GM12875 (cell line): ENCODE data around the gene FKBP4.

Source experiments
- H3K4me3 ChIP-seq: one replicate; pipeline ENCODE4 v1.5.1; 2011; ENCODE audit warnings: low read depth, low read length, control low read depth
- TF ChIP-seq, protein P1 (sequence below): IDR thresholded peaks from 2 replicates; pipeline ENCODE4 v1.5.1; 2011; ENCODE audit warnings: low read depth, mild to moderate bottlenecking, control low read depth, inconsistent platforms, low read length, moderate library complexity, borderline replicate concordance; ENCODE audit not compliant: insufficient read depth

Gene FKBP4, protein sequence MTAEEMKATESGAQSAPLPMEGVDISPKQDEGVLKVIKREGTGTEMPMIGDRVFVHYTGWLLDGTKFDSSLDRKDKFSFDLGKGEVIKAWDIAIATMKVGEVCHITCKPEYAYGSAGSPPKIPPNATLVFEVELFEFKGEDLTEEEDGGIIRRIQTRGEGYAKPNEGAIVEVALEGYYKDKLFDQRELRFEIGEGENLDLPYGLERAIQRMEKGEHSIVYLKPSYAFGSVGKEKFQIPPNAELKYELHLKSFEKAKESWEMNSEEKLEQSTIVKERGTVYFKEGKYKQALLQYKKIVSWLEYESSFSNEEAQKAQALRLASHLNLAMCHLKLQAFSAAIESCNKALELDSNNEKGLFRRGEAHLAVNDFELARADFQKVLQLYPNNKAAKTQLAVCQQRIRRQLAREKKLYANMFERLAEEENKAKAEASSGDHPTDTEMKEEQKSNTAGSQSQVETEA

DNA sequence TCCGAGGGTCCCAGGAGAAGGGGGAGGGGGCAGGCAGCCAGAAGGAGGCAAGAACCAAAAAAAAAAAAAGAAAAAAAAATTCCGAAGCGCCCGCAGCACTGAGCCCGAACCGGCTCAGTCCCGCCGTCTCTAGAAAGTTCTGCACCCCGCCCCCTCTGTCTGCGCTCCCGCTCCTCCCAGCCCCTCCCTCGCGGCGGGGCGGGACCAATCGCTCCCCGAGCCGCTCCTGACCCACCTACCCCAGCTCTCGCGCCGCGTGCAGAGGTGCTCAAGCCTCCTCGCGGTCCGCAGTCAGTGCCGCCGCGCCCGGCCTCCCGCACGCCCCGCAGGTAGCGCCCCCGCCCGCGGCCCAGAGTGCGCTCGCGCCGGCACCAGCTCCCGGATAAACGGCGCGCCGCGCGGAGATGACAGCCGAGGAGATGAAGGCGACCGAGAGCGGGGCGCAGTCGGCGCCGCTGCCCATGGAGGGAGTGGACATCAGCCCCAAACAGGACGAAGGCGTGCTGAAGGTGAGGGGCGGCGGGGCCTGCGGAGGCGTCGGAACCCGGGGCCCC, at the start of gene FKBP4:
FKBP4 (plus strand) TSS at position 235 of the 554 bp plus-strand sequence; CDS start at position 405, 170 bp downstream.
- H3K4me3 ChIP-seq: peak within 1 kb of the TSS; percentile 93
- TF ChIP-seq, protein P1, sequence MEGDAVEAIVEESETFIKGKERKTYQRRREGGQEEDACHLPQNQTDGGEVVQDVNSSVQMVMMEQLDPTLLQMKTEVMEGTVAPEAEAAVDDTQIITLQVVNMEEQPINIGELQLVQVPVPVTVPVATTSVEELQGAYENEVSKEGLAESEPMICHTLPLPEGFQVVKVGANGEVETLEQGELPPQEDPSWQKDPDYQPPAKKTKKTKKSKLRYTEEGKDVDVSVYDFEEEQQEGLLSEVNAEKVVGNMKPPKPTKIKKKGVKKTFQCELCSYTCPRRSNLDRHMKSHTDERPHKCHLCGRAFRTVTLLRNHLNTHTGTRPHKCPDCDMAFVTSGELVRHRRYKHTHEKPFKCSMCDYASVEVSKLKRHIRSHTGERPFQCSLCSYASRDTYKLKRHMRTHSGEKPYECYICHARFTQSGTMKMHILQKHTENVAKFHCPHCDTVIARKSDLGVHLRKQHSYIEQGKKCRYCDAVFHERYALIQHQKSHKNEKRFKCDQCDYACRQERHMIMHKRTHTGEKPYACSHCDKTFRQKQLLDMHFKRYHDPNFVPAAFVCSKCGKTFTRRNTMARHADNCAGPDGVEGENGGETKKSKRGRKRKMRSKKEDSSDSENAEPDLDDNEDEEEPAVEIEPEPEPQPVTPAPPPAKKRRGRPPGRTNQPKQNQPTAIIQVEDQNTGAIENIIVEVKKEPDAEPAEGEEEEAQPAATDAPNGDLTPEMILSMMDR: no peak

GRCh38 chr12:2745655-2746054, 49.1 kb upstream of the FKBP4 start:
- TF ChIP-seq, protein P1: no peak

GRCh38 chr12:2749580-2749979, 45.2 kb upstream of the FKBP4 start:
- no peak overlapping the region for H3K4me3 ChIP-seq
- TF ChIP-seq, protein P1: no peak

More at GRCh38 chr12:2745655-2746054, 49.1 kb upstream of the FKBP4 start:
- H3K4me3 ChIP-seq: no peak overlapping the region

GRCh38 chr12:2750185-2750584, 44.6 kb upstream of the FKBP4 start:
- TF ChIP-seq, protein P1: no peak
- H3K4me3 ChIP-seq: no peak overlapping the region

DNA sequence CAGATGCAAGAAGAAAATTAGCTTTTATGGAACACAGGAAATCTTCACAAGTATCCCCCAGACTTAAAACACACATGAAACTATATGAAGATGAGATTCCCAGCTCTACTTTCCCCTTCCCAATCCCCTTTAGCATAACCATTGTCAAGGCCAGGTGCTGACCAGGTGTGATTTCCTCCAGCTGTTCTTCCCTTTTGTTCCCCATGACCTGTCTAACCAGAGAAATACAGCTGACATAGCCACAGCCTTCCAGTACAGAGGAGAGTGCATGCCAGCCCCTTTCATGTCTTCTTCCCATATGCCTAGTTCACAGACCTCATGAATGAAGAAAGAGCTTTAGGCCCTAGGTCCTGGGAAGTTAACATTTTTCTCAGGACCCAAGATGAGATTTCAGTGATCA, 43.5 kb upstream of the FKBP4 start:
- no peak overlapping the region for H3K4me3 ChIP-seq
- TF ChIP-seq, protein P1: no peak

DNA sequence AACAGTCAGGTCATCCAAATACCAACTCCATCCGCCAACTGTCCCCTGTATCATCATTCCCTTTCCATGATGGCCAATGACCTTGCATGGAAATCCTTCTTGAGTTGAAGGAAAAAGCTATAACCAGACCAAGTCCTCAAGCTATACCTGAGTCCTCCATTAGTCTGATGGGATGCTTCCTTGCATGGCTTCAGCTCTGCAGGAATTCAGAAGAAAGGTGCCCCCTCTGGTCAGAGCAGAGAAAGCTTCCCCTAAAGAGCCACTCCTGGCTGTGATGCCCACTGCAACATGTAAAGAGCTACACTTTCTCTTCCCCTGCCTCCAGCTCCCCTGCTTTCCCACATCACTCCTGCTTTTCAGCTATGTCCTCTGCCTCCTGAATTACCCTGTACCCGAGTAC, 43.1 kb upstream of the FKBP4 start:
- no peak overlapping the region for H3K4me3 ChIP-seq
- TF ChIP-seq, protein P1: no peak
